ENCODE results near the gene APOF. TPM values are rescaled to one million over a fixed set of nuclear protein-coding genes. Genes with fewer than 3 reads are reported as not detected.
A peak's percentile ranks its signal among the peaks of the same experiment; 100 is the strongest.

The APOF gene
- total RNA-seq, 1 experiment from 2014 or later = not detected

DNA sequence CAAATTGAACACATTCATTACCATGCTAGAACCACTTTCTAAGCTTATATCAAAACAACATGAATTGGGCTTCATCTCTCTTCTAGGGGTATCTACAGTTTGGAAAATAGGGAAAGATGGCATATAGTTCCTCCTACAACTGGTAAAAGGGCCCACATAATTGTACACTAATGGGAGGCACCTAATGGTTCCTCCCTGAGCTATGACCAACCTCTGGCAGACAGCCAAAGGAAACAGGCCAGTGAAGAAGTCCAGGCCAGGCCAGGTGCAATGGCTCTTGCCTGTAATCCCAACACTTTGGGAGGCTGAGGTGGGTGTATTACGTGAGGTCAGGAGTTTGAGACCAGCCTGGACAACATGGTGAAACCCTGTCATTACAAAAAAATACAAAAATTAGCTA is 23.2 kb upstream of the APOF start:
- POLR2A ChIA-PET = interaction anchor here (1.2 to 1.7 kb wide), 2 partner anchors 26 to 395 kb away, joined by 4 to 6 read pairs; partner anchors contain the start of gene STAT2
- intact Hi-C loops (cut with micrococcal nuclease) = no loop called here
- peak; percentile 68 for DNase-seq (ENCODE audit: unreplicated experiment)
- H3K9me3 Mint-ChIP-seq (ENCODE audit: unreplicated experiment) = no peaks in the 10 kb centered on the region
- BruUV-seq (replicated peaks) = no TSS peak
- no peak overlapping the region for H3K4me3 Mint-ChIP-seq (ENCODE audit: unreplicated experiment)
- H3K4me1 Mint-ChIP-seq (ENCODE audit: insufficient read depth, unreplicated experiment) = no peaks in the 10 kb centered on the region
- TF ChIP-seq, protein P1, sequence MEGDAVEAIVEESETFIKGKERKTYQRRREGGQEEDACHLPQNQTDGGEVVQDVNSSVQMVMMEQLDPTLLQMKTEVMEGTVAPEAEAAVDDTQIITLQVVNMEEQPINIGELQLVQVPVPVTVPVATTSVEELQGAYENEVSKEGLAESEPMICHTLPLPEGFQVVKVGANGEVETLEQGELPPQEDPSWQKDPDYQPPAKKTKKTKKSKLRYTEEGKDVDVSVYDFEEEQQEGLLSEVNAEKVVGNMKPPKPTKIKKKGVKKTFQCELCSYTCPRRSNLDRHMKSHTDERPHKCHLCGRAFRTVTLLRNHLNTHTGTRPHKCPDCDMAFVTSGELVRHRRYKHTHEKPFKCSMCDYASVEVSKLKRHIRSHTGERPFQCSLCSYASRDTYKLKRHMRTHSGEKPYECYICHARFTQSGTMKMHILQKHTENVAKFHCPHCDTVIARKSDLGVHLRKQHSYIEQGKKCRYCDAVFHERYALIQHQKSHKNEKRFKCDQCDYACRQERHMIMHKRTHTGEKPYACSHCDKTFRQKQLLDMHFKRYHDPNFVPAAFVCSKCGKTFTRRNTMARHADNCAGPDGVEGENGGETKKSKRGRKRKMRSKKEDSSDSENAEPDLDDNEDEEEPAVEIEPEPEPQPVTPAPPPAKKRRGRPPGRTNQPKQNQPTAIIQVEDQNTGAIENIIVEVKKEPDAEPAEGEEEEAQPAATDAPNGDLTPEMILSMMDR (IDR thresholded peaks at IDR 0.05; ENCODE audit: unreplicated experiment) = no peak
- CTCF ChIA-PET = interaction anchor here (0.6 kb wide), 1 partner anchor 12 kb away, joined by 3 read pairs; no protein-coding TSS in a partner anchor
- no peak overlapping the region for H3K27ac Mint-ChIP-seq (ENCODE audit: low read depth, unreplicated experiment)
- no peaks in the 10 kb centered on the region for H3K36me3 Mint-ChIP-seq (ENCODE audit: insufficient read depth, unreplicated experiment)
- no peaks in the 10 kb centered on the region for H3K27me3 Mint-ChIP-seq (ENCODE audit: insufficient read depth, unreplicated experiment)

DNA sequence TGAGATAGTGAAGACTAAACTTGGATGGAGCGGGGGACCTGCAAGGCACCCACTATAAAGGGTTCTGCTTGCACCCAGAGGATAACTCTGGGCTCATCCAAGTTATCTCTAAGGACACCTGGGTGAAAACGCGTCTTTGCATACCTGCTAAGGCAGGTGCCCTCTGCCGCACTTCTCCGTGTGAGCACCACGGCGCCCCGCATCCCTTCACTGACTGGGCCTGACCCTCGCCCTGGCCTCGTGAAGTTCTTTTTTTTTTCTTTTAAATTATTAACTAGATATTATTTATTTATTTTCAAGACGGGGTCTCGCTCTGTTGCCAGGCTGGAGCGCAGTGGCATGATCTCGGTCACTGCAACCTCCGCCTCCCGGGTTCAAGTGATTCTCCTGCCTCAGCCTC is 20.0 kb upstream of the APOF start:
- CTCF ChIA-PET = interaction anchor here (0.9 to 1.3 kb wide), 2 partner anchors 19 to 82 kb away, joined by 3 read pairs; no protein-coding TSS in a partner anchor
- BruUV-seq (replicated peaks) = no TSS peak
- Mint-ChIP-seq H3K4me1 (ENCODE audit: insufficient read depth, unreplicated experiment) (no peaks in the 10 kb centered on the region), H3K27ac (ENCODE audit: low read depth, unreplicated experiment) (no peak overlapping the region), H3K9me3 (ENCODE audit: unreplicated experiment) (no peaks in the 10 kb centered on the region), H3K4me3 (ENCODE audit: unreplicated experiment) (no peak overlapping the region), H3K27me3 (ENCODE audit: insufficient read depth, unreplicated experiment) (no peaks in the 10 kb centered on the region), H3K36me3 (ENCODE audit: insufficient read depth, unreplicated experiment) (no peaks in the 10 kb centered on the region)
- no peak for DNase-seq (ENCODE audit: unreplicated experiment)
- TF ChIP-seq, protein P1 (IDR thresholded peaks at IDR 0.05; ENCODE audit: unreplicated experiment) = no peak
- POLR2A ChIA-PET = interaction anchor here (0.7 kb wide), 1 partner anchor 22 kb away, joined by 4 read pairs; the partner anchor contains the start of gene STAT2
- intact Hi-C loops (cut with micrococcal nuclease) = no loop called here

DNA sequence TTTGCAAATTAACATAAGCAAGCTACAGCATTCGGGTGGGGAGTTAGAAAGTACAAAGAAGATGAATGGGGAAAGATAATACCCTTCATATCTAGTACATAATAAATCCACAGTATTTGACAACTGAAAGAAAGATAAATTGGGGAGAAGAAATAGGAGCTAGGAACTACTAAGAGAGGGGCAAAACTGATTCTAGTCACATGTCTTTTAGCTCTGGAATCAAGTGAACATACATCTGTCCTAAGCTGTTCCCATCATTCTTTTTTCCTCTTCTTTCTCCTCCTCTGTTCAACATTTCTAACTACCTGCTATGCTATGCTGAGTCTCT is 15.3 kb upstream of the APOF start:
- POLR2A ChIA-PET = interaction anchor here (0.6 to 1.2 kb wide), 2 partner anchors 10 to 44 kb away, joined by 3 read pairs; partner anchors contain the start of gene PAN2
- CTCF ChIA-PET = interaction anchor here (0.8 to 1.2 kb wide), 2 partner anchors 68 to 86 kb away, joined by 3 read pairs; no protein-coding TSS in a partner anchor
- Mint-ChIP-seq H3K4me1 (ENCODE audit: insufficient read depth, unreplicated experiment) (no peaks in the 10 kb centered on the region), H3K36me3 (ENCODE audit: insufficient read depth, unreplicated experiment) (no peaks in the 10 kb centered on the region), H3K4me3 (ENCODE audit: unreplicated experiment) (no peak overlapping the region), H3K9me3 (ENCODE audit: unreplicated experiment) (no peaks in the 10 kb centered on the region), H3K27me3 (ENCODE audit: insufficient read depth, unreplicated experiment) (no peaks in the 10 kb centered on the region), H3K27ac (ENCODE audit: low read depth, unreplicated experiment) (no peak overlapping the region)
- intact Hi-C loops (cut with micrococcal nuclease) = loop anchor here (1.0 kb wide), 1 partner anchor 86 kb away; no protein-coding TSS in a partner anchor
- TF ChIP-seq, protein P1 (IDR thresholded peaks at IDR 0.05; ENCODE audit: unreplicated experiment) = no peak
- BruUV-seq (replicated peaks) = no TSS peak
- no peak for DNase-seq (ENCODE audit: unreplicated experiment)

- ChIA-PET POLR2A (interaction anchor here (0.6 to 1.2 kb wide), 3 partner anchors 9 to 43 kb away, joined by 3 to 4 read pairs (median 3); partner anchors contain the start of gene PAN2), CTCF (interaction anchor here (0.6 to 1.2 kb wide), 3 partner anchors 68 to 298 kb away, joined by 3 read pairs; no protein-coding TSS in a partner anchor)
- TF ChIP-seq, protein P1 (IDR thresholded peaks at IDR 0.05; ENCODE audit: unreplicated experiment) = peak; percentile 31
- Mint-ChIP-seq H3K27ac (ENCODE audit: low read depth, unreplicated experiment) (no peak overlapping the region), H3K36me3 (ENCODE audit: insufficient read depth, unreplicated experiment) (no peaks in the 10 kb centered on the region), H3K4me1 (ENCODE audit: insufficient read depth, unreplicated experiment) (no peaks in the 10 kb centered on the region), H3K9me3 (ENCODE audit: unreplicated experiment) (no peaks in the 10 kb centered on the region), H3K4me3 (ENCODE audit: unreplicated experiment) (no peak overlapping the region), H3K27me3 (ENCODE audit: insufficient read depth, unreplicated experiment) (no peaks in the 10 kb centered on the region)
- peak; percentile 35 for DNase-seq (ENCODE audit: unreplicated experiment)
- intact Hi-C loops (cut with micrococcal nuclease) = loop anchor here (1.0 kb wide), 1 partner anchor 87 kb away; no protein-coding TSS in a partner anchor
- no TSS peak for BruUV-seq (replicated peaks)
Measured at GRCh38 chr12:56377310-56377988, 14.8 kb upstream of the APOF start.
